ACC112 (cell line): ENCODE data around the gene LUC7L2.
"Not testable (repeated sequence)": the region's sequence is repeated elsewhere in the genome, so short reads cannot be mapped to it uniquely, and the experiment has no call there.

ENCODE experiments used
- H2AFZ ChIP-seq: fragments of 200-600 bp; sonication (generic); one replicate; pipeline ENCODE4 v1.6.0; 2017; ENCODE audit warnings: antibody characterized with exemption, low read length; ENCODE audit not compliant: unreplicated experiment
- H3K27ac ChIP-seq: fragments of 200-600 bp; sonication (generic); 2 replicates; pipeline ENCODE4 v1.5.1; 2014; ENCODE audit warnings: low read depth, mild to moderate bottlenecking, antibody characterized with exemption, low read length, moderate library complexity
- H3K27me3 ChIP-seq: fragments of 200-600 bp; sonication (generic); 2 replicates; pipeline ENCODE4 v1.6.1; 2014; ENCODE audit warnings: mild to moderate bottlenecking, antibody characterized with exemption, low read length, moderate library complexity, mixed read lengths; ENCODE audit not compliant: insufficient read depth
- H3K36me3 ChIP-seq: fragments of 200-600 bp; sonication (generic); 2 replicates; pipeline ENCODE4 v1.6.1; 2016; ENCODE audit warnings: mild to moderate bottlenecking, antibody characterized with exemption, low read length, moderate library complexity, mixed read lengths; ENCODE audit not compliant: insufficient read depth
- H3K4me1 ChIP-seq: fragments of 200-600 bp; sonication (generic); one replicate; pipeline ENCODE4 v1.6.1; 2016; ENCODE audit warnings: low read length, mixed read lengths; ENCODE audit not compliant: insufficient read depth, unreplicated experiment, control insufficient read depth
- H3K4me3 ChIP-seq: fragments of 200-600 bp; sonication (generic); 2 replicates; pipeline ENCODE4 v1.5.1; 2014; ENCODE audit warnings: mild to moderate bottlenecking, low read depth, low read length
- H3K79me2 ChIP-seq: fragments of 200-600 bp; sonication (generic); one replicate; pipeline ENCODE4 v1.6.0; 2016; ENCODE audit warnings: low read length; ENCODE audit not compliant: control insufficient read depth, unreplicated experiment, insufficient read depth

LUC7L2 gene

DNA sequence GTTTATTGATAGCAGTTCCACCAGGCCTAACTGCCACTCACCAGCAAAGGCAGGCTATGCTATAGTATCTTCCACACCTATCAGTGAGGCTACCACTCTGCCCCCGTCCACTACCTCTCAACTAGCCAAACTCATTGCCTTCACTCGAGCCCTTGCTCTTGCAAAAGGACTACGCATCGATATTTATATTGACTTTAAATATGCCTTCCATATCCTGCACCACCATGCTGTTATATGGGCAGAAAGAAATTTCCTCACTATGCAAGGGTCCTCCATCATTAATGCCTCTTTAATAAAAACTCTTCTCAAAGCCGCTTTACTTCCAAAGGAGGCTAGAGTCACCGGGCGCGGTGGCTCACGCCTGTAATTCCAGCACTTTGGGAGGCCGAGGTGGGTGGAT lies 105.4 kb downstream of the LUC7L2 start:
- H3K79me2 ChIP-seq, H3K4me3 ChIP-seq, H3K27ac ChIP-seq, H3K36me3 ChIP-seq, H3K27me3 ChIP-seq, H2AFZ ChIP-seq, H3K4me1 ChIP-seq: not testable (repeated sequence)

GRCh38 chr7:139467729-139468128 lies 108.0 kb downstream of the LUC7L2 start:
- H3K4me1 ChIP-seq, H3K27ac ChIP-seq, H3K36me3 ChIP-seq, H2AFZ ChIP-seq, H3K79me2 ChIP-seq, H3K27me3 ChIP-seq, H3K4me3 ChIP-seq: not testable (repeated sequence)

DNA sequence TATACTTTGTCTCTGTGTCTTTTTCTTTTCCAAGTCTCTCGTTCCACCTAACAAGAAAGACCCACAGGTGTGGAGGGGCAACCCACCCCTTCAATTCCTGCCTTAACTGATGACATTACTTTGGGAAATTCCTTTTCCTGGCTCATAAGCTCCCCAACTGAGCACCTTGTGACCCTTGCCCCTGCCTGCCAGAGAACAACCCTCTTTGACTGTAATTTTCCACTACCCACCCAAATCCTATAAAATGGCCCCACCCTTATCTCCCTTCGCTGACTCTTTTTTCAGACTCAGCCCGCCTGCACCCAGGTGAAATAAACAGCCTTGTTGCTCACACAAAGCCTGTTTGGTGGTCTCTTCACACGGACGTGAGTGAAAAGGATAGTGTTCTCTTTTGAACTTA lies 108.6 kb downstream of the LUC7L2 start:
- not testable (repeated sequence) for H3K27me3 ChIP-seq, H2AFZ ChIP-seq, H3K27ac ChIP-seq, H3K36me3 ChIP-seq, H3K79me2 ChIP-seq, H3K4me1 ChIP-seq, H3K4me3 ChIP-seq

- Histone ChIP-seq H3K27me3 (no peaks in the 10 kb centered on the region), H3K4me1 (peaks cover 6% of the 10 kb centered on the region), H3K4me3 (no peak overlapping the region), H3K27ac (no peak overlapping the region), H3K79me2 (no peaks in the 10 kb centered on the region), H3K36me3 (no peaks in the 10 kb centered on the region), H2AFZ (no peak overlapping the region)
Measured at GRCh38 chr7:139471740-139472353, 112.2 kb downstream of the LUC7L2 start.
